Right lobe of liver (tissue), 6 donors: ENCODE measurements around the gene KCTD18. TPM values are rescaled to one million over a fixed set of nuclear protein-coding genes. Genes with fewer than 3 reads are reported as not detected.

ENCODE experiments used
- ATAC-seq, 4 donors: fragments of 200-7000 bp; cut with Tn5 transposase; one replicate each; pipeline ENCODE4 v1.9.1; 2020; ENCODE audit warnings: mild to moderate bottlenecking in 4 of 4, moderate library complexity in 4 of 4
- DNase-seq, 3 donors: peaks; one replicate each; pipeline ENCODE4 v3.0.0-alpha.2; 2020
- H3K27ac ChIP-seq, 3 donors: fragments of 200-600 bp; one replicate each; pipeline ENCODE4 v1.8.0; 2022
- H3K27me3 ChIP-seq, 2 donors: fragments of 200-600 bp; one replicate each; pipeline ENCODE4 v1.8.0; 2022
- H3K36me3 ChIP-seq, 4 donors: fragments of 200-600 bp; sonication (generic) in 1 of 4; one replicate each; pipeline versions ENCODE4 v1.5.1 to v1.8.0; 2017 to 2022; ENCODE audit warnings: control low read depth in 1 of 4
- H3K4me1 ChIP-seq, 4 donors: fragments of 200-600 bp; sonication (generic) in 1 of 4; one replicate each; pipeline versions ENCODE4 v1.5.1 to v1.8.0; 2017 to 2022; ENCODE audit warnings: control low read depth in 1 of 4
- H3K4me3 ChIP-seq, 3 donors: fragments of 200-600 bp; one replicate each; pipeline ENCODE4 v1.8.0; 2022
- H3K9me3 ChIP-seq, 4 donors: fragments of 200-600 bp; sonication (generic) in 1 of 4; one replicate each; pipeline versions ENCODE4 v1.5.1 to v1.8.0; 2017 to 2022; ENCODE audit warnings: control low read depth in 1 of 4
- CTCF ChIP-seq, 4 donors: fragments of 200-600 bp in 3 of 4; fragments of 450-650 bp in 1 of 4; IDR thresholded peaks; one replicate each; pipeline versions ENCODE4 v1.5.1 to v1.8.0; 2016 to 2022; ENCODE audit warnings: antibody characterized with exemption in 4 of 4, mild to moderate bottlenecking in 2 of 4
- POLR2A ChIP-seq: fragments of 450-650 bp; IDR thresholded peaks from one replicate; pipeline ENCODE4 v1.6.1; 2017; ENCODE audit warnings: antibody characterized with exemption, mild to moderate bottlenecking
- WGBS: methylation state at CpG from one replicate; pipeline ENCODE4 v1.1.6; 2018; ENCODE audit warnings: low coverage, low lambda C conversion rate; ENCODE audit not compliant: insufficient coverage; ENCODE audit errors: missing lambda C conversion rate; 5-methylcytosine and 5-hydroxymethylcytosine counted together
- intact Hi-C, 2 donors: fragments of 100-400 bp; cut with DNase I; formaldehyde crosslinking; loops; one replicate each; pipeline versions ENCODE4 v1.11.2 to v1.14.1; 2022
- total RNA-seq, 6 experiments: library from RNA; depleted of rRNA in 2 of 6; stranded (reverse); fragments of >200 nt in 2 of 6; fragmentation: NEBNext Ultra II Directional in 3 of 6; extraction: Animal tissue kit (Norgen Biotek cat#: 25700) in 3 of 6; gene quantifications; one replicate each; pipeline versions ENCODE4 v1.1.0 to v1.2.4, GENCODE V29; 2016 to 2023
- donor health status: DM: no; HTN: yes; CAD: no.
- donor health status: DM: no; HTN: no; CAD: no.
- donor health status: DM: no; HTN: no; CAD: no.
- donor health status: DM: no; HTN: yes; CAD: no.
- donor health status: DM: no; HTN: yes; CAD: no.

Gene KCTD18
- total RNA-seq, 6 experiments from 2014 or later, result 6.2 to 16.7 (median 7.3) TPM

- Histone ChIP-seq H3K27me3 (no peaks in the 10 kb centered on the region), H3K4me3 (no peak overlapping the region), H3K27ac (no peak overlapping the region), H3K4me1 (peaks cover 0 to 15% (median 5%) of the 10 kb centered on the region in 4 donors), H3K36me3 (peaks cover 0 to 4% (median 0%) of the 10 kb centered on the region in 4 donors), H3K9me3 (no peaks in the 10 kb centered on the region)
- DNase-seq (no peak), ATAC-seq (peak in 2 of 4 donors; percentile 20 to 22)
- no peak for TF ChIP-seq CTCF (IDR thresholded peaks at IDR 0.05)
- TF ChIP-seq POLR2A, result no peak
- intact Hi-C loops, result no loop called here
- WGBS, result 56% methylated on average over 1 of the region's 2 CpGs
These were observed 58.4 kb downstream of the KCTD18 start for GRCh38 chr2:200451511-200451910.

- intact Hi-C loops, result no loop called here
- no peaks in the 10 kb centered on the region for H3K9me3 ChIP-seq
- DNase-seq (no peak), ATAC-seq (peak in 1 of 4 donors; percentile 26)
- no peak overlapping the region for H3K4me3 ChIP-seq
- H3K36me3 ChIP-seq, result peaks cover 0 to 4% (median 0%) of the 10 kb centered on the region in 4 donors
- H3K4me1 ChIP-seq, result peaks cover 0 to 9% (median 3%) of the 10 kb centered on the region in 4 donors
- 79% methylated on average over 2 of the region's 2 CpGs for WGBS
- no peaks in the 10 kb centered on the region for H3K27me3 ChIP-seq
- H3K27ac ChIP-seq, result no peak overlapping the region
- TF ChIP-seq POLR2A, result no peak
These were observed 59.6 kb downstream of the KCTD18 start for GRCh38 chr2:200450288-200450687.

GRCh38 chr2:200449149-200449548 is 60.7 kb downstream of the KCTD18 start:
- Histone ChIP-seq H3K9me3 (no peaks in the 10 kb centered on the region), H3K4me1 (peaks cover 0 to 1% (median 0%) of the 10 kb centered on the region in 4 donors), H3K27me3 (no peaks in the 10 kb centered on the region), H3K27ac (no peak overlapping the region), H3K36me3 (peaks cover 0 to 4% (median 0%) of the 10 kb centered on the region in 4 donors), H3K4me3 (no peak overlapping the region)
- TF ChIP-seq POLR2A (no peak), CTCF (IDR thresholded peaks at IDR 0.05) (no peak)
- ATAC-seq (no peak), DNase-seq (no peak)
- 70% methylated on average over 2 of the region's 4 CpGs for WGBS
- intact Hi-C loops, result no loop called here

- no peak overlapping the region for H3K27ac ChIP-seq
- DNase-seq (no peak), ATAC-seq (no peak)
- no peak overlapping the region for H3K4me3 ChIP-seq
- intact Hi-C loops, result no loop called here
- H3K27me3 ChIP-seq, result no peaks in the 10 kb centered on the region
- TF ChIP-seq CTCF (IDR thresholded peaks at IDR 0.05), result no peak
- no peak for TF ChIP-seq POLR2A
- no peaks in the 10 kb centered on the region for H3K4me1 ChIP-seq
- H3K36me3 ChIP-seq, result peaks cover 0 to 8% (median 0%) of the 10 kb centered on the region in 4 donors
- no peaks in the 10 kb centered on the region for H3K9me3 ChIP-seq
These were observed 61.4 kb downstream of the KCTD18 start for GRCh38 chr2:200448455-200448854.

- H3K9me3 ChIP-seq, result no peaks in the 10 kb centered on the region
- no peak overlapping the region for H3K4me3 ChIP-seq
- WGBS, result 90% methylated on average over 4 of the region's 4 CpGs
- H3K4me1 ChIP-seq, result no peaks in the 10 kb centered on the region
- DNase-seq (no peak), ATAC-seq (no peak)
- intact Hi-C loops, result no loop called here
- no peak overlapping the region for H3K27ac ChIP-seq
- H3K27me3 ChIP-seq, result no peaks in the 10 kb centered on the region
- peaks cover 0 to 17% (median 0%) of the 10 kb centered on the region in 4 donors for H3K36me3 ChIP-seq
- TF ChIP-seq CTCF (IDR thresholded peaks at IDR 0.05), result no peak
- no peak for TF ChIP-seq POLR2A
These were observed 62.6 kb downstream of the KCTD18 start for GRCh38 chr2:200447139-200447855.
